ENCODE data around the gene FRG2.
"Not testable (repeated sequence)": the region's sequence is repeated elsewhere in the genome, so short reads cannot be mapped to it uniquely, and the experiment has no call there.

FRG2 gene

DNA sequence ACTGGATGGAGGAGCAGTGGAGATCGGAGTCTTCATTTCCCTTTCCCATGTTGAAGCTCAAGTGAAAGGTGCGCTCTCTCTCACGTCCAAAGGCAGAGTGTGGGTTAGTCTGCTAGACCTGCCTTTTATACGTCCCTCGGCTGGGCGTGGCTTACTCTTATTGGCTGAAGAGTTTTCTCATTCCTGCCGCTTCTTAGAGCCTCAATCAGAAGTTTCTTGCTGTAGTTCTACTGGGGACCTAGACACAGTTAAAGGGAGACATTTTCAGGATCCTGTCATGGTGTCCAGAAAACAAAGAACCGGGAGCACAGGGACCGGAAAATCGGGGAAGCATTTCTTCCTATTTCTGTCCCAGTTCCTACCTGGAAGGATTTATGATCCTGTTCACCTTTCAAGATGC lies at the start of gene FRG2:
TSS of gene FRG2 (minus strand) at position 101 of the 400 bp plus-strand sequence. CDS start at position 49, 52 bp downstream.
- not testable (repeated sequence) for H3K9me3 Mint-ChIP-seq; DNase-seq (ENCODE audit: low spot score); H3K4me3 Mint-ChIP-seq; H3K36me3 Mint-ChIP-seq (ENCODE audit: low read depth); H3K27me3 Mint-ChIP-seq (ENCODE audit: low read depth); H3K27ac Mint-ChIP-seq; H3K4me1 Mint-ChIP-seq (ENCODE audit: low read depth)

DNA sequence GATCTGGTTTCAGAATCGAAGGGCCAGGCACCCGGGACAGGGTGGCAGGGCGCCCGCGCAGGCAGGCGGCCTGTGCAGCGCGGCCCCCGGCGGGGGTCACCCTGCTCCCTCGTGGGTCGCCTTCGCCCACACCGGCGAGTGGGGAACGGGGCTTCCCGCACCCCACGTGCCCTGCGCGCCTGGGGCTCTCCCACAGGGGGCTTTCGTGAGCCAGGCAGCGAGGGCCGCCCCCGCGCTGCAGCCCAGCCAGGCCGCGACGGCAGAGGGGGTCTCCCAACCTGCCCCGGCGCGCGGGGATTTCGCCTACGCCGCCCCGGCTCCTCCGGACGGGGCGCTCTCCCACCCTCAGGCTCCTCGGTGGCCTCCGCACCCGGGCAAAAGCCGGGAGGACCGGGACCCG lies 41.3 kb upstream of the FRG2 start:
- H3K27me3 Mint-ChIP-seq (ENCODE audit: low read depth); DNase-seq (ENCODE audit: low spot score); H3K27ac Mint-ChIP-seq; H3K4me3 Mint-ChIP-seq; H3K9me3 Mint-ChIP-seq; H3K4me1 Mint-ChIP-seq (ENCODE audit: low read depth); H3K36me3 Mint-ChIP-seq (ENCODE audit: low read depth): not testable (repeated sequence)

DNA sequence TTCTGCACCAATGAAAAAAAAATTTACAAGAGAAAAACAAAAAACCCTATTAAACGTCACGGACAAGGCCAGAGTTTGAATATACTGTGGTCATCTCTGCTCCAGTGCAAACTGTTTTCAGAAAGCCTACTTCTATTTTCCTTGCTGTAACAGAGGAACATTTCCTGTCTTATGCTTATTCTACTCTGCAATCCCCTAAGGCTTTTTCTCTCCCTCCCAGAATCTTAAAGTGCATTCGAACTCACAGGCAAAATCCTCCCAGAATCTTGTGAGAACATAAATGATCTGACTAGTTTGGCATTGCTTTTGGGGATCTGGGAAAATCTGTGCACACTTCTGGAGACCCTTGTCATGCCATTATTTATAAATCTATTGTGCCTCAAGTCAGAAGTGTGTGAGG lies 37.7 kb upstream of the FRG2 start:
- not testable (repeated sequence) for H3K4me3 Mint-ChIP-seq; H3K27me3 Mint-ChIP-seq (ENCODE audit: low read depth); H3K36me3 Mint-ChIP-seq (ENCODE audit: low read depth); DNase-seq (ENCODE audit: low spot score); H3K4me1 Mint-ChIP-seq (ENCODE audit: low read depth); H3K27ac Mint-ChIP-seq; H3K9me3 Mint-ChIP-seq

DNA sequence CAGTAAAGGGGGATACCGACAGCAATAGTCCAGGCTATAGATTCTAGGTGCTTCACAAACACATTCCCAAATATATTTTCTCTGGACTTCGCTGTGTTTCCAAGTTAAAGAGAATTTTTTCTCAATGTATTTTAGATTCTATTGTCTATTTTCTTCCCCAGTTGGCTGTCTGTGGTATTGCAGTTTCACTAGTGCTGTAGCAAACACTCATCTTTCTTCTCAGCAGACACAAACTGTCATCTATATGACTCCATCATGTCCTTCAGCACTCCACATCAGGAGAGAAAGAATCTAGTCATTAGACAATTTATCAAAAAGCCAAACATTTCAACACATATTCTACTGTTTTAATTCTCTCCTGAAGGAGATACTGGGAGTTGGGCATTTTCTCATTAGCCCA lies 37.3 kb upstream of the FRG2 start, which contains the start of gene DBET:
TSS of gene DBET (plus strand) at position 161 of the 400 bp plus-strand sequence.
- not testable (repeated sequence) for H3K9me3 Mint-ChIP-seq; H3K36me3 Mint-ChIP-seq (ENCODE audit: low read depth); H3K27ac Mint-ChIP-seq; DNase-seq (ENCODE audit: low spot score); H3K27me3 Mint-ChIP-seq (ENCODE audit: low read depth); H3K4me3 Mint-ChIP-seq; H3K4me1 Mint-ChIP-seq (ENCODE audit: low read depth)

DNA sequence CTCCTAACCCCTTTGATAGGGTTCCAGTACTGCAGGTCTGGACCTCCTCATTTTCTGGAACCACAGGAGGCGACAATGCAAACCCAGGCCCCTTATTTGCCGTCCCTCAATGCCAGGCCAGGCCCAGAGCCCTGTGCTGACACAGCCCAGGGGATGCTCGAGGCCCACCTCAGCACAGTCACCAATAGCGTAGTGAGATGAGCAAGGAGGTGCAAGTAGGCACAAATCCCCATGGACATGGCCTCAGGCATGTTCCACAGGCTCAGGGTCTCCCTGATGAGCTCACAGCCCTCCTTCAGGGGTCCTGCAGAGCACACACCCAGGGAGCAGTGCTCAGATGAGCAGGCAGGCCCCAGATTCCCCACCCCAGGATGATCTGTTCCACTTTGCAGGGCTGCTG lies 31.9 kb upstream of the FRG2 start:
- not testable (repeated sequence) for H3K4me3 Mint-ChIP-seq; H3K27me3 Mint-ChIP-seq (ENCODE audit: low read depth); H3K9me3 Mint-ChIP-seq; H3K4me1 Mint-ChIP-seq (ENCODE audit: low read depth); H3K36me3 Mint-ChIP-seq (ENCODE audit: low read depth); DNase-seq (ENCODE audit: low spot score); H3K27ac Mint-ChIP-seq

DNA sequence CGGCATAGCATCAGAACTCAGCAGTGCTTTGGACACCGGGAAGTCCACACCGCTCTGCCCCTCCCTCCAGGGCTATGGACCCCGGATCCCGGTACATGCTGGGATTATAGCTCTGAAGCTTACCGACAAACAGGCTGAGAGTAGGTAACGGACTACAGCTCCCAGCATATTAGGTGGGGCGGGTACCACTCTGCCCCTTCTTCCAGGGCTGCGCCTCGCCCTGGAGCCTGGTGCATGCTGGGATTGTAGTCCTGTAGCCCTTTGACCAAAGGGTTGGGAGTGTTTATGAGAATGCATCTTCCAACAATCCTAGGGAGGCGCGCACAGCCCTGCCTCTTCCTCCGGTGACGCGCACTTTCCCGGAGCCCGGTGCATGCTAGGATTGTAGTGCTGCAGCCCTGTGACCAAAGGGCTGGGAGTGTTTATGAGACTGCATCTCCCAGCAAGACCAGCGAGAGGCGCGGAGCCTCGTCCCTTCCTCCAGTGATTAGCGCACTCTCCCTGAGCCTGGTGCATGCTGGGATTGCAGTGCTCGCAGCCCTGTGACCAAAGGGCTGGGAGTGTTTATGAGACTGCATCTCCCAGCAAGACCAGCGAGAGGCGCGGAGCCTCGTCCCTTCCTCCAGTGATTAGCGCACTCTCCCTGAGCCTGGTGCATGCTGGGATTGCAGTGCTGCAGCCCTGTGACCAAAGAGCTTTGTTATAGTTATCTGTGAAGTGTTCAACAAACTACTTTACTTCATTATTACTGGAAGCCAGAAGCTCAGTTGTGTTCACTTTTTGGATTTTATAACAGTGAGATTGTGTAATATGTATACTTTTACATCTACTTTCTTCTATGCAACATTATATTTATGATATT lies 22.6 kb upstream of the FRG2 start:
- H3K36me3 Mint-ChIP-seq (ENCODE audit: low read depth); H3K9me3 Mint-ChIP-seq; H3K27ac Mint-ChIP-seq; H3K4me1 Mint-ChIP-seq (ENCODE audit: low read depth); H3K27me3 Mint-ChIP-seq (ENCODE audit: low read depth); H3K4me3 Mint-ChIP-seq; DNase-seq (ENCODE audit: low spot score): not testable (repeated sequence)

DNA sequence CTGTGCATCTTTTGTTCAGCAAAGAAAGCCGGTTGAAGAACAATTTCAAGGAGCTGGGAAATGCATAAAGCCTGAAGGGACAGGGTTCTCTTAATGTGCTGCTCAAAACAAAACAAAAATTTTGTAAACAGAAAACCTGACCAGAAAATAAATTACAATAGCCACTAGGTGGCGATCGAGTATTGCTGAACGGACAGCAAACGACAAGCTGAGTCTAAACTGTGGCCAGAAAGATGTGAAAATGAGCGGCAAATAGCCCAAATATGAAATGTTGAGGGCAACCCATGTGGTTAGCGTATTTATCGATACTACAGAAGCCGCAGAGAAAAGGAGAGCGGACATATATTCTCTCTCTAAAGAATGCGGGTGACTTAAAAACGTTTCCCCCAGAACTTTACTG lies 20.6 kb upstream of the FRG2 start:
- not testable (repeated sequence) for DNase-seq (ENCODE audit: low spot score); H3K9me3 Mint-ChIP-seq; H3K4me3 Mint-ChIP-seq; H3K27ac Mint-ChIP-seq; H3K4me1 Mint-ChIP-seq (ENCODE audit: low read depth); H3K36me3 Mint-ChIP-seq (ENCODE audit: low read depth); H3K27me3 Mint-ChIP-seq (ENCODE audit: low read depth)

DNA sequence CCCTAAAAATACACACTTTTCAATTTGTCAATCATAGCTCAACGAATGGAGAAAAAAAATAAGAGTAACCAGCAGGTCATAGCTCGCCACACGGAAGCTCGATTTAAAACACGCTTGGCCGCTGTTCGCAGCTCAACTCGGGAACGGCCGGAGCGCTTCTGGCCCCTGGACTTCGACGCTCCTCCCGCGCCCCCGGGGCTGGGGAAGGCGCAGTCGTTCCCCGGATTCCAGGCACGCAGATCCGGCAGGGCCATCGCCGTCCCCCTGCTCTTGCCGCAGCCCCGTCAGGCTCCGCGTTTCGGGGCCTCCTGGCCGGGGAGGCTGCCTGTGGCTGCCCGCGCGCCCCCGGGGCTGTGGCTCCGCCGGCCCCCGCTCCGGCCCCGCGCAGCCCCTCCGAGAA lies 13.8 kb upstream of the FRG2 start:
- H3K4me1 Mint-ChIP-seq (ENCODE audit: low read depth); H3K27me3 Mint-ChIP-seq (ENCODE audit: low read depth); H3K9me3 Mint-ChIP-seq; H3K4me3 Mint-ChIP-seq; H3K27ac Mint-ChIP-seq; DNase-seq (ENCODE audit: low spot score); H3K36me3 Mint-ChIP-seq (ENCODE audit: low read depth): not testable (repeated sequence)

DNA sequence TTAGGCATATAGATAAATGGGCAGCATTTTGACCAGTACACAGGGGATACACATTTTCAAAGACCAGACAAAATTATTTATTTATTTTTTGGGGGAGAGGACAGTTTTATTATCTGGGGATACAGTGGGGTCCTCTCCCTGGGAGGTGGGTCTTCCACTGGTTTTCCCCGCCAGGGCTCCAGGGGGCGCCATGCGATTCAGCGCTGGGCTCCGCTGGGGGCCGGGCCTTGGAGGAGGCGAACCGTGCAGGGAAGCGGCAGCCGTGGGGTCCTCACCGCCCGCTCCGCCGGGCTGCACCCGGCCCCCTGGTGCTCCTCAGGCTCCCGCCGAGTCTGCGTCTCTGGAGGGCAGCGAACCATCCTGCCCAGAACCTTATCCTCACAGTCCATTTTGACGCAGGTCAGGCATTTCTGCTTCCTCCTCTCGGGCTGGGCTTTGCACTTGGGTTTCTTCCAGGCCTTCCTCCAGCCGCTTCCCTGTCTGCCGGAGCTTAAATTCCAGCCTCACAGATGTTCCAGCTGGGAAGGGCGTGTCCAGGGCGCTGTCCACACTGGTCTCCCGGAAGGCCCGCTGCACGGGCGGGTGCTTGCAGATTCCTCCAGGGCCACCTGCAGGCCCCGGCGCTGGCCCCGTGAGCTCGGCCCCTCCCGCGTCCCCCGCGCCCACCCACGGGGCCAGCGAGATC lies 10.8 kb upstream of the FRG2 start:
- H3K27me3 Mint-ChIP-seq (ENCODE audit: low read depth), result peaks cover 18% of the 10 kb centered on the region
- not testable (repeated sequence) for H3K9me3 Mint-ChIP-seq

DNA sequence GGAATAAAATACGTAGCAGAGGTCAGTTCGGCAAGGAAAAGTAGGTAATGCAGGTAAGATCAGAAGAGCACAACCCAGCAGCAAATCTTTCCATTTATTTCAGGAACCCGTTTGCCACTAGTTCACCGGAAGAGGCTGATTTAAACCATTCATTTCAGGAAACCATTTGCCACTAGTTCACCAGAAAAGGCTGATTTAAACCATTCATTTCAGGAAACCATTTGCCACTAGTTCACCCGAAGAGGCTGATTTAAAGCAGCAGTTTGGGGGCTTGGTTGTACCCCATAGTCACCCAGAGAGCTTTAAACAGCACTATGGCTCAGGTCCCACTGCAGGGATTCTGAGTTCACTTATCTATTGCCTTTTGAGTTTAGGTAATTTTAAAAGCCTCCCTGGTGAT lies 4.2 kb upstream of the FRG2 start:
- not testable (repeated sequence) for H3K27ac Mint-ChIP-seq; H3K9me3 Mint-ChIP-seq; H3K4me3 Mint-ChIP-seq; H3K36me3 Mint-ChIP-seq (ENCODE audit: low read depth); DNase-seq (ENCODE audit: low spot score); H3K4me1 Mint-ChIP-seq (ENCODE audit: low read depth)
- H3K27me3 Mint-ChIP-seq (ENCODE audit: low read depth), result peaks cover 13% of the 10 kb centered on the region

More for the DNA sequence above, 10.8 kb upstream of the FRG2 start:
- H3K4me1 Mint-ChIP-seq (ENCODE audit: low read depth); H3K36me3 Mint-ChIP-seq (ENCODE audit: low read depth); H3K27ac Mint-ChIP-seq; DNase-seq (ENCODE audit: low spot score): not testable (repeated sequence)
- peak overlapping the region; percentile 9 for H3K4me3 Mint-ChIP-seq

DNA sequence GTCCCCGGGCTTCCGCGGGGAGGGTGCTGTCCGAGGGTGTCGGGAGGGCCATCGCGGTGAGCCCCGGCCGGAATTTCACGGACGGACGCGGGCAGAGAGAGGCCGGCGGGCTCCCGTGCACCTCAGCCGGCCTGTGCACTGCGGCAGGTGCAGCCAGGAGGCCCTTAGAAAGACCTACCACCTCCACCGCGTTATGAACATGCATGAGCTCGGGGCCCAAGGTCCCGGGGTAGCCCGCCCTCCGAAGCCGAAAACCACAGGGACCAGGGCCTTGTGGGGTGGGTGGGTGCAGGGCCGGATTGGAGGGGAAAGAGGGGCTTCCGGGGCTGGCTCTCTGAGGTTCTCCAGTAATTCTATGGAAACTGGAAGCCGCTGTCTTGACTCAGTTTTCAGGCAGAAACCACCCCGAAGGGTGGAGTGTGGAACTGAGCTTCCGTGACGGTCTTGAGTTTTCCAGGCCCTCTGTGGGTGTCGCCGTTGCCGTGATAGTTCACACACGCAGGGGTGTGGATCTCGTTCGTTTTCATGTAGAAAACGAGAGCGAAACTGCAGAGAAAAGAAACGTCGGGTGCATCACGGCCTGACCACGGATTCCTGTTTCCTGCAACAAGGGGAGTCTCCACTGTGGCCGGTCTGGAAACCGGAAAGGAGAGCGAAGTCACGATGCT lies 4.3 kb downstream of the FRG2 start:
- DNase-seq (ENCODE audit: low spot score); H3K9me3 Mint-ChIP-seq; H3K36me3 Mint-ChIP-seq (ENCODE audit: low read depth); H3K27ac Mint-ChIP-seq: not testable (repeated sequence)
- Mint-ChIP-seq H3K4me1 (ENCODE audit: low read depth) (peaks cover 12% of the 10 kb centered on the region), H3K27me3 (ENCODE audit: low read depth) (peaks cover 42% of the 10 kb centered on the region), H3K4me3 (peak overlapping the region; percentile 77)

DNA sequence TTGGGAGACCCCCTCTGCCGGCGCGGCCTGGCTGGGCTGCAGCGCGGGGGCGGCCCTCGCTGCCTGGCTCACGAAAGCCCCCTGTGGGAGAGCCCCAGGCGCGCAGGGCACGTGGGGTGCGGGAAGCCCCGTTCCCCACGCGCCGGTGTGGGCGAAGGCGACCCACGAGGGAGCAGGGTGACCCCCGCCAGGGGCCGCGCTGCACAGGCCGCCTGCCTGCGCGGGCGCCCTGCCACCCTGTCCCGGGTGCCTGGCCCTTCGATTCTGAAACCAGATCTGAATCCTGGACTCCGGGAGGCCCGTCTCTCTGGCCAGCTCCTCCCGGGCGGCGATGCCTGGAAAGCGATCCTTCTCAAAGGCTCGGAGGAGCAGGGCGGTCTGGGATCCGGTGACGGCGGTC lies 5.1 kb downstream of the FRG2 start:
- H3K27me3 Mint-ChIP-seq (ENCODE audit: low read depth), result peaks cover 46% of the 10 kb centered on the region
- H3K36me3 Mint-ChIP-seq (ENCODE audit: low read depth); DNase-seq (ENCODE audit: low spot score); H3K4me3 Mint-ChIP-seq; H3K9me3 Mint-ChIP-seq; H3K27ac Mint-ChIP-seq: not testable (repeated sequence)
- H3K4me1 Mint-ChIP-seq (ENCODE audit: low read depth), result peaks cover 12% of the 10 kb centered on the region

DNA sequence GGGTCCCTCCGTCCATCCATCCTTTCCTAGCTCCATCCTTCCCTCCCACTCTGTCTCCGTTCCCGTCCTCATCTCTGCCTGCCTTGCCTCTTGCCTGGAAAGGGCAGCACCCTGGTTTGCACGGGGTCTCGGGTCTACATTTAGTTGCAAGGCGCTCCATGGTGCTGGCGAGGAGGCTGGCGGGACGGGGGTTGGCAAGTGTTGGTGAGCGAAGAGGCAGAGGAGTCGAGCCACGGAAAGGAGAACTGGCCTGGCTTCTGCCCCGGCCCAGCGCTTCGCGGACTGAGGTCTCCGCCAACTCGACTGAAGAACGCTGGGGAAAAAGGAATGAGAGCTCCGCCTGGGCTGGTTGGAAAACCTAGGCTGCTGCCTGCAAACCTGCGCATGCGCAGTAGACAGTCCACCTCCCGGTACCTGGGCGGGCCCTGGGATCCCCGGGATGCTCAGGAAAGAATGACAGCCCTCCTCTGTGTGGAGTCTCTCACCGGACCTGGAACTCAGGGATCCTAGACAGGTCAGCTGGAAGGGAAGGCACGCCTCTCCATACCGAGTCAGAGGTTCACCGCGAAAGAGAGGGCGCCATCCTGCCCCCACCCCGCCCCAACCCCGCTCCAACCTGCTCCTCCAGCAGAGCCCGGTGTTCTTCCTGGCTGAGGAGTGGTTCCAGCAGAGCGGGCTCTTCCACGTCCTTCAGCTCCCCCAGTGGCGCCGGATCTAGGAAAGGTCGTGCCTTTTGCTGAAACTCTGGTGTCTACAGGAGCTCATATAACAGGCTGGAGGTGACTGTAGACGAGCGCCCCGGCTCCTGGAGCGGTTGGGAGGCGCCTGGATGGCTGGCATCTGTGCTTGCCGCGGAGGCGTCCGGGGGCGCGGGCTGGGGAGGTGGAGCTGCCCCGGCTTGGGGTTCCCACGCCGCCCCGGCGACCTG lies 6.0 kb downstream of the FRG2 start:
- Mint-ChIP-seq H3K9me3 (no peaks in the 10 kb centered on the region), H3K4me3 (peak overlapping the region; percentile 61), H3K36me3 (ENCODE audit: low read depth) (peaks cover 5% of the 10 kb centered on the region), H3K27ac (peak overlapping the region; percentile 55), H3K27me3 (ENCODE audit: low read depth) (peaks cover 55% of the 10 kb centered on the region), H3K4me1 (ENCODE audit: low read depth) (peaks cover 15% of the 10 kb centered on the region)
- no peak for DNase-seq (ENCODE audit: low spot score)

All from T-helper 2 cell treated with Interferon-gamma antibody and Interleukin-4, amounts not matched to agents 5 μg/mL and 100 μg/mL, for 36 hours (primary cell).